Caco-2 (cell line): Measurements from ENCODE around the gene FCER2. TPM values are rescaled to one million over a fixed set of nuclear protein-coding genes. Genes with fewer than 3 reads are reported as not detected.
A peak's percentile ranks its signal among the peaks of the same experiment; 100 is the strongest.
"Not testable (repeated sequence)": the region's sequence is repeated elsewhere in the genome, so short reads cannot be mapped to it uniquely, and the experiment has no call there.

Source experiments
- BruUV-seq: library from RNA; stranded (reverse); fragments of 400-500 nt; replicated peaks from 2 replicates; lab custom pipeline; 2021; lab: Mats Ljungman, UMichigan
- CTCF ChIA-PET: fragments of 300-600 bp; sonication (Branson Sonifier 250); formaldehyde crosslinking; loops from one replicate; lab custom pipeline; 2022; ENCODE audit warnings: antibody characterized with exemption; lab: Charles Lee
- POLR2A ChIA-PET: fragments of 300-600 bp; sonication (Branson Sonifier 250); formaldehyde crosslinking; loops from one replicate; lab custom pipeline; 2022; ENCODE audit warnings: antibody characterized with exemption; lab: Charles Lee
- DNase-seq, 2 experiments: peaks; one replicate each; pipeline versions ENCODE4 v3.0.0 to v3.0.0-alpha.2; 2020 to 2022
- H3K27me3 ChIP-seq: replicated peaks from 2 replicates; pipeline ENCODE4 v1.6.0; 2011; ENCODE audit warnings: low read length; ENCODE audit not compliant: control insufficient read depth, insufficient read depth
- H3K36me3 ChIP-seq: 2 replicates; pipeline ENCODE4 v1.5.1; 2011; ENCODE audit warnings: low read length; ENCODE audit not compliant: control insufficient read depth, insufficient read depth
- H3K4me1 ChIP-seq: fragments of 250-450 bp; sonication (Bioruptor Pico); 2 replicates; pipeline ENCODE4 v1.5.1; 2020; ENCODE audit warnings: mild to moderate bottlenecking
- H3K4me3 ChIP-seq: 2 replicates; pipeline ENCODE4 v1.5.1; 2011; ENCODE audit warnings: low read depth, mild to moderate bottlenecking, control low read depth, low read length
- H3K9me3 ChIP-seq: fragments of 250-450 bp; sonication (Bioruptor Pico); 2 replicates; pipeline ENCODE4 v1.5.1; 2020; ENCODE audit warnings: mild to moderate bottlenecking, moderate library complexity
- H3K27ac Mint-ChIP-seq: one replicate; pipeline ENCODE4 v1.8.0; 2022; ENCODE audit warnings: mixed read lengths; ENCODE audit not compliant: unreplicated experiment
- H3K27me3 Mint-ChIP-seq: one replicate; pipeline ENCODE4 v1.8.0; 2022; ENCODE audit warnings: mixed read lengths; ENCODE audit not compliant: insufficient read depth, unreplicated experiment
- H3K36me3 Mint-ChIP-seq: one replicate; pipeline ENCODE4 v1.8.0; 2022; ENCODE audit warnings: mild to moderate bottlenecking, mixed read lengths; ENCODE audit not compliant: insufficient read depth, unreplicated experiment
- H3K4me1 Mint-ChIP-seq: one replicate; pipeline ENCODE4 v1.8.0; 2022; ENCODE audit warnings: low read depth, mixed read lengths; ENCODE audit not compliant: unreplicated experiment
- H3K4me3 Mint-ChIP-seq: one replicate; pipeline ENCODE4 v1.8.0; 2022; ENCODE audit warnings: mild to moderate bottlenecking, moderate library complexity, mixed read lengths; ENCODE audit not compliant: unreplicated experiment
- H3K9me3 Mint-ChIP-seq: one replicate; pipeline ENCODE4 v1.8.0; 2022; ENCODE audit warnings: mixed read lengths; ENCODE audit not compliant: unreplicated experiment
- CTCF ChIP-seq, 2 experiments: fragments of 200-600 bp in 1 of 2; IDR thresholded peaks; 1 replicate in 1 of 2; 2 replicates in 1 of 2; pipeline versions ENCODE4 v1.5.1 to v1.8.0; 2011 to 2022; ENCODE audit warnings: antibody characterized with exemption in 1 of 2, control low read depth in 1 of 2, inconsistent platforms in 1 of 2, low read depth in 1 of 2, low read length in 1 of 2, mild to moderate bottlenecking in 1 of 2, moderate library complexity in 1 of 2; ENCODE audit not compliant: insufficient read depth in 1 of 2, severe bottlenecking in 1 of 2, unreplicated experiment in 1 of 2
- intact Hi-C: fragments of 100-400 bp; cut with micrococcal nuclease; formaldehyde crosslinking; loops from one replicate; pipeline ENCODE4 v1.10.0; 2022; ENCODE audit not compliant: unreplicated experiment
- total RNA-seq: library from RNA; stranded (reverse); gene quantifications from 2 replicates; pipeline ENCODE4 v1.2.3, GENCODE V29; 2022

Gene FCER2
- total RNA-seq, 1 experiment from 2014 or later = not detected

DNA sequence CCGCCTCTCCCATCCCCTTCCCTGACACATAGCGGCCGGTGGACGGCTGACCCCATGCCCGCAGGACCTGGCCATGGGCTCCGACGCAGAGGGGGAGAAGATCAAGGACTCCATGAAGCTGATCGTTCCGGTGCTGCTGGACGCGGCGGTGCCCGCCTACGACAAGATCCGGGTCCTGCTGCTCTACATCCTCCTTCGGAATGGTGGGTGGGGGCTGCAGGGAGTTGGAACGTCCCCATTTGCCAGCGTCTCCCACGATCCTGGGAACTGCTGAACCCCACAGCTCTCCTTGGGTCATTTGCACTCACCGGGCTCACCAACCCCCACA lies 57.4 kb downstream of the FCER2 start:
- H3K27me3 ChIP-seq = no peaks in the 10 kb centered on the region
- Mint-ChIP-seq H3K9me3 (peaks cover 9% of the 10 kb centered on the region), H3K4me3 (no peak overlapping the region), H3K36me3 (peaks cover 10% of the 10 kb centered on the region), H3K4me1 (no peaks in the 10 kb centered on the region), H3K27me3 (no peaks in the 10 kb centered on the region), H3K27ac (no peak overlapping the region)
- ChIA-PET CTCF (interaction anchor here (0.9 kb wide), 1 partner anchor 36 kb away, joined by 5 read pairs; the partner anchor contains the start of gene TRAPPC5), POLR2A (no interaction called here)
- no peaks in the 10 kb centered on the region for H3K4me1 ChIP-seq
- no TSS peak for BruUV-seq
- peaks cover 2% of the 10 kb centered on the region for H3K36me3 ChIP-seq
- no peak overlapping the region for H3K4me3 ChIP-seq
- DNase-seq = no peak
- TF ChIP-seq CTCF (IDR thresholded peaks at IDR 0.05; ENCODE audit: insufficient read depth in 1 of 2, low read depth in 1 of 2, low read length in 1 of 2, severe bottlenecking in 1 of 2, unreplicated experiment in 1 of 2) = no peak
- intact Hi-C loops = no loop called here
- H3K9me3 ChIP-seq = no peaks in the 10 kb centered on the region

DNA sequence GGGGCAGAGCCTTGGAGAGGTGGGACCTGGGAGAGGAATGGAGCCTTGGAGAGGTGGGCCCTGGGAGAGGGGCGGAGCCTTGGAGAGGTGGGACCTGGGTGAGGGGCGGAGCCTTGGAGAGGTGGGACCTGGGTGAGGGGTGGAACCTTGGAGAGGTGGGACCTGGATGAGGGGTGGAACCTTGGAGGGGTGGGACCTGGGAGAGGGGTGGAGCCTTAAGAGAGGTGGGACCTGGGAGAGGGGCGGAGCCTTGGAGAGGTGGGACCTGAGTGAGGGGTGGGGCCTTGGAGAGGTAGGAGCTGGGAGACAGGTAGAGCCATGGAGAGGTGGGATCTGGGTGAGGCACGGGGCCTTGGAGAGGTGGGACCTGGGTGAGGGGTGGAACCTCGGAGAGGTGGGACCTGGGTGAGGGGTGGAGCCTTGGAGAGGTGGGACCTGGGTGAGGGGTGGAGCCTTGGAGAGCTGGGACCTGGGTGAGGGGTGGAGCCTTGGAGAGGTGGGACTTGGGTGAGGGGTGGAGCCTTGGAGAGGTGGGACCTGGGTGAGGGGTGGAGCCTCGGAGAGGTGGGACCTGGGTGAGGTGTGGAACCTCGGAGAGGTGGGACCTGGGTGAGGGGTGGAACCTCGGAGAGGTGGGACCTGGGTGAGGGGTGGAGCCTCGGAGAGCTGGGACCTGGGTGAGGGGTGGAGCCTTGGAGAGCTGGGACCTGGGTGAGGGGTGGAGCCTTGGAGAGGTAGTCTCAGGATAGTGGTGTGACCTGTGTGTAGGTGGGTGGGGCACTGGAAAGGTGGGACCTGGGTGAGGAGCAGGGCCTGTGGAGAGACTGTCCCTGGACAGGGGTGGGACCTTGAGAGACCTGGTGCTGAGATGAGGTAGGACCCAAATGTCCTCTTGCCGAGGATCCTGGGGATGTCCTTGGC lies 58.0 kb downstream of the FCER2 start:
- ChIA-PET POLR2A (interaction anchor here (0.7 kb wide), 1 partner anchor 10 kb away, joined by 9 read pairs; no protein-coding TSS in a partner anchor), CTCF (interaction anchor here (0.9 kb wide), 1 partner anchor 37 kb away, joined by 5 read pairs; the partner anchor contains the start of gene TRAPPC5)
- H3K9me3 ChIP-seq, H3K27me3 Mint-ChIP-seq, H3K9me3 Mint-ChIP-seq, intact Hi-C loops, H3K36me3 ChIP-seq, H3K27me3 ChIP-seq, H3K4me3 ChIP-seq, H3K4me1 ChIP-seq, BruUV-seq, H3K4me3 Mint-ChIP-seq, H3K4me1 Mint-ChIP-seq: not testable (repeated sequence)
- Mint-ChIP-seq H3K36me3 (peaks cover 13% of the 10 kb centered on the region), H3K27ac (peak overlapping the region; percentile 57)
- peak; percentile 28 to 71 for DNase-seq

DNA sequence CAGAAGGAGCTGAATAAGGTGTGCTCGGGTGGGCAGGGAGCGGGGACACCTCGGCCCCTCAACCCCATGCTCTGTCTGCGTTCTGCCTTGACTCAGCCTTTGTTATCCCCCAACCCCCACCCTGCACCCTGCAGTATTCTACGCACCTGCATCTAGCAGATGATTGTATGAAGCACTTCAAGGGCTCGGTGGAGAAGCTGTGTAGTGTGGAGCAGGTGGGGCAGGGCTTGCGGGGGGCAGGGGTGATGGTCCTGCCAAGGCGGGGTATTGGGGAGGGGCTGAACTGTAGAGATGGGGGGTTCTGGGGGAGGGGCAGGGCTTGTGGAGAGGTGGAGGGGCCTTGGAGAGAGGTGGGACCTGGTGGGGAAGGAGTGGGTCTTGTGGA lies 58.9 kb downstream of the FCER2 start:
- peaks cover 13% of the 10 kb centered on the region for H3K36me3 Mint-ChIP-seq
- H3K27ac Mint-ChIP-seq = peak overlapping the region; percentile 57
- no peak for DNase-seq
- intact Hi-C loops = no loop called here
- ChIA-PET CTCF (no interaction called here), POLR2A (no interaction called here)
- no TSS peak for BruUV-seq
- no peak overlapping the region for H3K4me3 ChIP-seq
- peaks cover 2% of the 10 kb centered on the region for H3K36me3 ChIP-seq
- no peaks in the 10 kb centered on the region for H3K4me1 ChIP-seq
- H3K4me3 Mint-ChIP-seq = no peak overlapping the region
- H3K4me1 Mint-ChIP-seq = no peaks in the 10 kb centered on the region
- no peaks in the 10 kb centered on the region for H3K9me3 ChIP-seq
- no peak for TF ChIP-seq CTCF (IDR thresholded peaks at IDR 0.05; ENCODE audit: insufficient read depth in 1 of 2, low read depth in 1 of 2, low read length in 1 of 2, severe bottlenecking in 1 of 2, unreplicated experiment in 1 of 2)
- no peaks in the 10 kb centered on the region for H3K27me3 Mint-ChIP-seq
- peaks cover 9% of the 10 kb centered on the region for H3K9me3 Mint-ChIP-seq
- H3K27me3 ChIP-seq = no peaks in the 10 kb centered on the region
